Neuronal stem cell (in vitro differentiated cells): ENCODE measurements around the gene MARCHF4.
A peak's percentile ranks its signal among the peaks of the same experiment; 100 is the strongest.

ENCODE experiments used
- DNase-seq: peaks from one replicate; pipeline ENCODE4 v3.0.0-alpha.2; 2013; ENCODE audit warnings: low spot score
- H2AFZ ChIP-seq: one replicate; pipeline ENCODE4 v1.6.1; 2013; ENCODE audit warnings: mild to moderate bottlenecking, low read length, inconsistent platforms
- H2AK5ac ChIP-seq: 2 replicates; pipeline ENCODE4 v1.6.1; 2013; ENCODE audit warnings: low read depth, mild to moderate bottlenecking, inconsistent platforms, low read length, moderate library complexity, mixed read lengths
- H2BK120ac ChIP-seq: 2 replicates; pipeline ENCODE4 v1.6.1; 2013; ENCODE audit warnings: low read depth, mild to moderate bottlenecking, inconsistent platforms, low read length, moderate library complexity, mixed read lengths
- H2BK12ac ChIP-seq: one replicate; pipeline ENCODE4 v1.6.1; 2013; ENCODE audit warnings: low read length, inconsistent platforms
- H2BK15ac ChIP-seq: 2 replicates; pipeline ENCODE4 v1.6.1; 2013; ENCODE audit warnings: mild to moderate bottlenecking, low read length, inconsistent platforms, mixed read lengths
- H2BK5ac ChIP-seq: one replicate; pipeline ENCODE4 v1.6.1; 2013; ENCODE audit warnings: inconsistent platforms, mild to moderate bottlenecking, low read length, moderate library complexity
- H3K14ac ChIP-seq: one replicate; pipeline ENCODE4 v1.6.1; 2013; ENCODE audit warnings: low read length, inconsistent platforms
- H3K18ac ChIP-seq: 2 replicates; pipeline ENCODE4 v1.6.1; 2013; ENCODE audit warnings: low read length, inconsistent platforms
- H3K23ac ChIP-seq: 2 replicates; pipeline ENCODE4 v1.6.1; 2013; ENCODE audit warnings: low read depth, mild to moderate bottlenecking, mixed read lengths, low read length, inconsistent platforms; ENCODE audit not compliant: poor library complexity
- H3K27ac ChIP-seq: replicated peaks from 3 replicates; pipeline ENCODE4 v1.5.1; 2013; ENCODE audit warnings: low read length, inconsistent platforms
- H3K27me3 ChIP-seq, 3 experiments: 2 replicates each; pipeline ENCODE4 v1.6.1; 2013; ENCODE audit warnings: low read length in 3 of 3, mild to moderate bottlenecking in 2 of 3, inconsistent platforms in 1 of 3, low read depth in 1 of 3, mixed read lengths in 1 of 3, moderate library complexity in 1 of 3; ENCODE audit not compliant: control insufficient read depth in 3 of 3, insufficient read depth in 3 of 3
- H3K36me3 ChIP-seq, 2 donors: replicated peaks in 1 of 2; 2 replicates each; pipeline ENCODE4 v1.6.1; 2013; ENCODE audit warnings: low read length in 2 of 2; ENCODE audit not compliant: control insufficient read depth in 2 of 2, insufficient read depth in 2 of 2
- H3K4ac ChIP-seq: 2 replicates; pipeline ENCODE4 v1.6.1; 2013; ENCODE audit warnings: inconsistent platforms, mild to moderate bottlenecking, low read length, moderate library complexity
- H3K4me1 ChIP-seq, 2 donors: 1 replicate in 1 of 2; 2 replicates in 1 of 2; pipeline ENCODE4 v1.6.1; 2013; ENCODE audit warnings: low read length in 2 of 2, low read depth in 1 of 2; ENCODE audit not compliant: control insufficient read depth in 2 of 2, insufficient read depth in 1 of 2
- H3K4me2 ChIP-seq: one replicate; pipeline ENCODE4 v1.6.1; 2013; ENCODE audit warnings: mild to moderate bottlenecking, low read length, inconsistent platforms; ENCODE audit not compliant: insufficient read depth, poor library complexity, severe bottlenecking
- H3K4me3 ChIP-seq, 2 donors: 2 replicates each; pipeline ENCODE4 v1.5.1; 2013; ENCODE audit warnings: low read length in 2 of 2, mild to moderate bottlenecking in 2 of 2, inconsistent platforms in 1 of 2, moderate library complexity in 1 of 2
- H3K79me1 ChIP-seq: one replicate; pipeline ENCODE4 v1.6.1; 2013; ENCODE audit warnings: low read depth, mild to moderate bottlenecking, inconsistent platforms, low read length, moderate library complexity
- H3K9ac ChIP-seq: one replicate; pipeline ENCODE4 v1.6.1; 2013; ENCODE audit warnings: mild to moderate bottlenecking, low read depth, low read length, inconsistent platforms; ENCODE audit not compliant: poor library complexity
- H3K9me3 ChIP-seq, 2 donors: replicated peaks in 1 of 2; 2 replicates each; pipeline versions ENCODE3 to v1.6.1; 2013; ENCODE audit warnings: low read length in 2 of 2, mild to moderate bottlenecking in 2 of 2, inconsistent platforms in 1 of 2, low read depth in 1 of 2, mixed read lengths in 1 of 2, moderate library complexity in 1 of 2; ENCODE audit not compliant: control insufficient read depth in 2 of 2, insufficient read depth in 1 of 2
- H4K8ac ChIP-seq: one replicate; pipeline ENCODE4 v1.6.1; 2013; ENCODE audit warnings: low read depth, mild to moderate bottlenecking, inconsistent platforms, low read length, moderate library complexity
- H4K91ac ChIP-seq: one replicate; pipeline ENCODE4 v1.6.1; 2013; ENCODE audit warnings: low read length, low read depth, mild to moderate bottlenecking, inconsistent platforms; ENCODE audit not compliant: poor library complexity
- WGBS, 2 donors: extraction: QIAGEN DNeasy Blood & Tissue Kit; methylation state at CpG; one replicate each; pipeline ENCODE4 v1.1.7; 2013; ENCODE audit warnings: missing lambda C conversion rate in 2 of 2, mixed read lengths in 1 of 2; ENCODE audit not compliant: insufficient read length in 2 of 2, insufficient replicate concordance in 1 of 2; ENCODE audit errors: extremely low coverage in 2 of 2; 5-methylcytosine and 5-hydroxymethylcytosine counted together

The MARCHF4 gene

GRCh38 chr2:216350214-216350791 is 22.0 kb downstream of the MARCHF4 start:
- Histone ChIP-seq H3K14ac (peak overlapping the region; percentile 82), H2BK120ac (peak overlapping the region; percentile 30), H2BK5ac (peak overlapping the region; percentile 49), H4K91ac (no peak overlapping the region), H3K4me3 (peak overlapping the region in 1 of 2 donors; percentile 51), H3K4ac (peak overlapping the region; percentile 79), H3K27ac (peak overlapping the region; percentile 68), H3K23ac (peak overlapping the region; percentile 9), H2BK15ac (peak overlapping the region; percentile 68), H2AK5ac (peak overlapping the region; percentile 83), H3K79me1 (peaks cover 2% of the 10 kb centered on the region), H3K9me3 (no peaks in the 10 kb centered on the region), H2AFZ (no peak overlapping the region), H3K9ac (no peak overlapping the region), H3K36me3 (no peaks in the 10 kb centered on the region), H2BK12ac (peak overlapping the region; percentile 8), H4K8ac (peak overlapping the region; percentile 84), H3K4me1 (peaks cover 13 to 20% of the 10 kb centered on the region in 2 donors), H3K4me2 (no peak overlapping the region), H3K27me3 (peaks cover 0 to 3% (median 0%) of the 10 kb centered on the region in 3 experiments), H3K18ac (peak overlapping the region; percentile 87)
- no CpG with 5 or more reads among the region's 3 CpGs for WGBS, 2 donors
- no peak for DNase-seq

GRCh38 chr2:216349366-216349765 is 22.9 kb downstream of the MARCHF4 start:
- no peak overlapping the region for H2BK5ac ChIP-seq
- H2BK15ac ChIP-seq: no peak overlapping the region
- H3K27ac ChIP-seq: peak overlapping the region; percentile 68
- H3K4me3 ChIP-seq: no peak overlapping the region
- peak overlapping the region; percentile 44 for H3K18ac ChIP-seq
- no peak overlapping the region for H4K91ac ChIP-seq
- H3K9me3 ChIP-seq: no peaks in the 10 kb centered on the region
- H2BK12ac ChIP-seq: no peak overlapping the region
- no peak overlapping the region for H2BK120ac ChIP-seq
- H3K4me1 ChIP-seq: peaks cover 12 to 27% of the 10 kb centered on the region in 2 donors
- peaks cover 2% of the 10 kb centered on the region for H3K79me1 ChIP-seq
- H2AK5ac ChIP-seq: no peak overlapping the region
- DNase-seq: no peak
- no peak overlapping the region for H3K9ac ChIP-seq
- H3K36me3 ChIP-seq: no peaks in the 10 kb centered on the region
- no peak overlapping the region for H3K4me2 ChIP-seq
- peaks cover 0 to 3% (median 0%) of the 10 kb centered on the region in 3 experiments for H3K27me3 ChIP-seq
- no peak overlapping the region for H3K4ac ChIP-seq
- peak overlapping the region; percentile 43 for H4K8ac ChIP-seq
- no CpG with 5 or more reads among the region's 3 CpGs for WGBS, 2 donors
- H2AFZ ChIP-seq: no peak overlapping the region
- H3K14ac ChIP-seq: no peak overlapping the region
- no peak overlapping the region for H3K23ac ChIP-seq

DNA sequence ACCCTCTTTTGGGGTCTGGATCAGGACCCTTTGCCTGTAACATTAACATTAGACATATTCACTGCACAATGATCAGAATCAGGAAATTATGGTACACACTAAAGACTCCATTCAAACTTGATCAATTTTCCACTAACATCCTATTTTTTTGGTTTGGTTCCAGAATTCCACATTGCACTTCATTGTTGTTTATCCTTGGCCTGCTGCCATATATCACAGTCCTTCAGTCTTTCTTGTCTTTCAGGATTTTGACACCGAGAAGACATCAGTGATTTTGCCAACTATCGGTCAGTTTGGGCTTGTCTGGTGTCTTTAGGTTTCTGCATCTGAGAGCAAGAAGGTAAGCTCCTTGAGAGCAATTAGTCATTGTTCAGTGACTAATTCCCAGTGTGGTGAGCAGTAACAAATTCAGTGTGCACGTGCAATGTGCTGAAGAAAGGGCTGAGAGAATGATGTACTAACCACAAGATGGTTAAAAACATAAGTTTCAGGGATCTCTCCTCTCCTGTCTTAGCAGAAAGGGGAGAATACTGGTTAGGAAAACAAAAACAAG is 23.5 kb downstream of the MARCHF4 start:
- no peak overlapping the region for H3K9ac ChIP-seq
- peaks cover 2% of the 10 kb centered on the region for H3K79me1 ChIP-seq
- H3K14ac ChIP-seq: no peak overlapping the region
- H3K23ac ChIP-seq: no peak overlapping the region
- H3K27me3 ChIP-seq: peaks cover 0 to 3% (median 0%) of the 10 kb centered on the region in 3 experiments
- H3K18ac ChIP-seq: no peak overlapping the region
- H3K4me3 ChIP-seq: no peak overlapping the region
- DNase-seq: no peak
- H3K4me1 ChIP-seq: peaks cover 12 to 26% of the 10 kb centered on the region in 2 donors
- no peak overlapping the region for H2AFZ ChIP-seq
- no peak overlapping the region for H3K4ac ChIP-seq
- no peak overlapping the region for H4K8ac ChIP-seq
- H3K36me3 ChIP-seq: no peaks in the 10 kb centered on the region
- H2BK120ac ChIP-seq: no peak overlapping the region
- H3K9me3 ChIP-seq: no peaks in the 10 kb centered on the region
- no peak overlapping the region for H2AK5ac ChIP-seq
- H3K27ac ChIP-seq: peak overlapping the region; percentile 68
- H2BK12ac ChIP-seq: no peak overlapping the region
- no CpG with 5 or more reads among the region's 3 CpGs for WGBS, 2 donors
- H2BK5ac ChIP-seq: no peak overlapping the region
- no peak overlapping the region for H2BK15ac ChIP-seq
- no peak overlapping the region for H4K91ac ChIP-seq
- no peak overlapping the region for H3K4me2 ChIP-seq

DNA sequence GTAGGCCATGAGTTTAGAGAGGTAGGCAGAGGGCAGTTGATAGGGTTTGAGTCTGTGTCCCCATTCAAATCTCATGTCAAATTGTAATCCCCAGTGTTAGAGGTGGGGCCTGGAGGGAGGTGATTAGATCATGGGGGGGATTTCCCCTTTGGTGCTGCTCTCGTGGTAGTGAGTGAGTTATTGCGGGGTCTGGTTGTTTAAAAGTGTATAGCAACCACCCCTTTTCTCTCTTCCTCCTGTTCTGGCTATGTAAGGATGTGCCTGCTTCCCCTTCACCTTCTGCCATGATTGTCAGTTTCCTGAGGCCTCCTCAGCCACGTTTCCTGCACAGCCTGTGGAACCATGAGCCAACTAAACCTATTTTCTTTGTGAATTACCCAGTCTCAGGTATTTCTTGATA is 25.5 kb downstream of the MARCHF4 start:
- Histone ChIP-seq H3K4me1 (peaks cover 12 to 26% of the 10 kb centered on the region in 2 donors), H4K91ac (no peak overlapping the region), H3K4ac (no peak overlapping the region), H3K27me3 (no peaks in the 10 kb centered on the region), H3K23ac (no peak overlapping the region), H3K36me3 (no peaks in the 10 kb centered on the region), H4K8ac (no peak overlapping the region), H3K9me3 (no peaks in the 10 kb centered on the region), H3K4me2 (no peak overlapping the region), H3K9ac (no peak overlapping the region), H2AK5ac (no peak overlapping the region), H2BK12ac (no peak overlapping the region), H2BK5ac (no peak overlapping the region), H2BK15ac (no peak overlapping the region), H3K18ac (no peak overlapping the region), H3K27ac (no peak overlapping the region), H2BK120ac (no peak overlapping the region), H3K4me3 (no peak overlapping the region), H3K14ac (no peak overlapping the region), H2AFZ (no peak overlapping the region), H3K79me1 (peaks cover 2% of the 10 kb centered on the region)
- DNase-seq: no peak
- no CpG with 5 or more reads among the region's 3 CpGs for WGBS, 2 donors
